Subcutaneous abdominal adipose tissue (tissue), 5 donors: ENCODE results near the gene C11orf21.

Source experiments
- H3K27ac ChIP-seq: one replicate; pipeline ENCODE4 v1.7.0; 2013; ENCODE audit warnings: low read depth, mild to moderate bottlenecking, inconsistent platforms, low read length, moderate library complexity
- H3K27me3 ChIP-seq, 5 donors: one replicate each; pipeline ENCODE4 v1.7.0; 2013; ENCODE audit warnings: low read length in 5 of 5, inconsistent platforms in 1 of 5; ENCODE audit not compliant: control insufficient read depth in 5 of 5, insufficient read depth in 4 of 5
- H3K36me3 ChIP-seq, 5 donors: one replicate each; pipeline ENCODE4 v1.7.0; 2013; ENCODE audit warnings: low read length in 5 of 5; ENCODE audit not compliant: control insufficient read depth in 5 of 5, insufficient read depth in 5 of 5
- H3K4me1 ChIP-seq, 5 donors: one replicate each; pipeline ENCODE4 v1.7.0; 2013; ENCODE audit warnings: low read length in 5 of 5, mild to moderate bottlenecking in 3 of 5, moderate library complexity in 1 of 5; ENCODE audit not compliant: control insufficient read depth in 5 of 5, insufficient read depth in 5 of 5
- H3K4me3 ChIP-seq, 5 donors: one replicate each; pipeline ENCODE4 v1.7.0; 2013; ENCODE audit warnings: low read length in 5 of 5, low read depth in 1 of 5
- H3K9ac ChIP-seq, 5 donors: one replicate each; pipeline ENCODE4 v1.7.0; 2013; ENCODE audit warnings: low read length in 5 of 5, mild to moderate bottlenecking in 4 of 5, moderate library complexity in 3 of 5
- H3K9me3 ChIP-seq, 5 donors: one replicate each; pipeline ENCODE4 v1.7.0; 2013; ENCODE audit warnings: low read length in 5 of 5; ENCODE audit not compliant: control insufficient read depth in 5 of 5
- donor health status: healthy.
- donor health status: healthy.
- donor health status: healthy.
- donor health status: healthy.
- donor health status: healthy.

The C11orf21 gene

GRCh38 chr11:2303627-2304505, 2.1 kb upstream of the C11orf21 start:
- Histone ChIP-seq H3K36me3 (no peaks in the 10 kb centered on the region), H3K27ac (no peak overlapping the region), H3K4me3 (no peak overlapping the region), H3K4me1 (peaks cover 8 to 48% (median 37%) of the 10 kb centered on the region in 5 donors), H3K9ac (peak overlapping the region in 1 of 5 donors; percentile 19), H3K27me3 (peaks cover 0 to 8% (median 0%) of the 10 kb centered on the region in 5 donors), H3K9me3 (no peaks in the 10 kb centered on the region)

DNA sequence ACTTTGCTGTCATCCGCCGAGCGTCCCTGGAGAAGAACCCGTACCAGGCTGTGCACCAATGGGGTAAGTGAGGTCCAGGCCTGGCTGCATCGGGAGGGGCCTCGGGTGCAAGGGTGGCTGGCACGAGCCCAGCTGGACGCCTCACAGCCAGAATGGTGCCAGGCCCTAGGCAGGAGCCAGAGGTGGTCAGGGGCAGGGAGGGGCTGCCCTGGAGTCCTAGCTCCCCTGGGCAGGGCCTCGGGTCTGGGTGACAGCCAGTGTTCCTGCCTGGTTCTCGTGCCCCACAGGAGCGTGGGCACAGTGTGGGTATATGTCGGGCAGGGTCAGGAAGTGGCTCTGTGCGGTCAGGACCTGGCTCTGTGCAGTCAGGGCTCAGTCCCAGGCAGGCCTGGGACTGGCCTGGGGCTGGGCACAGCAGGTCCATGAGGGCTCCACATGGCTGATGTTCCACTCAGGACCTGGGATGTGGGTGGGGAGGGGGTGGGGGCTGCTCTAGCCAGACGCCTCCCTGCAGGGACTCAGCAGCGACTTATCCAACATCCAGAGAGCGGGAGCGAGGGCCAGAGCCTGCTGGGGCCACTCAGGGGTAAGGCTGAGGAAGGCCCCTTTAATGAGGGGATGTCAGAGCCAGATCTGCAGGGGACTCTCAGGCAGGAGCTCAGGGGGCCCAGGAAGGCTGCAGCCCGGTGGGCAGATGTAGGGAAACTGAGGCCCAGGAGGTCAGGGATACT, 1.3 kb upstream of the C11orf21 start:
- Histone ChIP-seq H3K27me3 (peaks cover 0 to 8% (median 2%) of the 10 kb centered on the region in 5 donors), H3K4me1 (peaks cover 8 to 48% (median 37%) of the 10 kb centered on the region in 5 donors), H3K27ac (no peak overlapping the region), H3K9me3 (no peaks in the 10 kb centered on the region), H3K9ac (peak overlapping the region in 2 of 5 donors; percentile 19 to 28), H3K4me3 (peak overlapping the region in 2 of 5 donors; percentile 18 to 21), H3K36me3 (no peaks in the 10 kb centered on the region)

GRCh38 chr11:2302306-2302895, 683 bp upstream of the C11orf21 start:
- Histone ChIP-seq H3K27ac (no peak overlapping the region), H3K4me3 (peak overlapping the region in 2 of 5 donors; percentile 18 to 21)

GRCh38 chr11:2300936-2301630, 635 bp downstream of the C11orf21 start:
- Histone ChIP-seq H3K9me3 (no peaks in the 10 kb centered on the region), H3K27ac (no peak overlapping the region), H3K4me1 (peaks cover 6 to 33% (median 22%) of the 10 kb centered on the region in 5 donors), H3K36me3 (no peaks in the 10 kb centered on the region), H3K4me3 (peak overlapping the region in 1 of 5 donors; percentile 22), H3K9ac (peak overlapping the region in 1 of 5 donors; percentile 39), H3K27me3 (peaks cover 0 to 8% (median 2%) of the 10 kb centered on the region in 5 donors)

More at GRCh38 chr11:2302306-2302895, 683 bp upstream of the C11orf21 start:
- Histone ChIP-seq H3K27me3 (peaks cover 0 to 8% (median 2%) of the 10 kb centered on the region in 5 donors), H3K4me1 (peaks cover 8 to 44% (median 34%) of the 10 kb centered on the region in 5 donors), H3K9ac (peak overlapping the region in 2 of 5 donors; percentile 19 to 28), H3K9me3 (no peaks in the 10 kb centered on the region), H3K36me3 (no peaks in the 10 kb centered on the region)

- Histone ChIP-seq H3K27me3 (peaks cover 0 to 8% (median 2%) of the 10 kb centered on the region in 5 donors), H3K4me3 (no peak overlapping the region)
These were observed 1.3 kb downstream of the C11orf21 start for GRCh38 chr11:2300290-2300935.

DNA sequence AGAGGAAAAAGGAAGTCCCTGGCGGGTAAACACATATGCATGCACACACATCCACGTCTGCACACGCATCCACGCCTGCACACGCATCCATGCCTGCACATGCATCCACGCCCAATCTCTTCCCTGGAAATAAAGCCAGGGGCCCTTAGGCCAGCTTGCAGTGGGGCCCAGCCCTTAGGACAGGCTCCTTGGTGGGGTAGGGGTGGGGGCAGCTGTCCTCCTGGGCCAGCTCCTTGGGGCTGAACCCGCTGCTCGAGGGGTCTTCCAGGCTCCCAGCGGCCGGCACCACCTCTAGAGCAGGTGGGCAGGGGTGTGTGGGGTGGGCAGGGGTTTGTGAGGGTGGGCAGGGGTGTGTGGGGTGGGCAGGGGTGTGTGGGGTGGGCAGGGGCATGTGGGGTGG, 1.9 kb downstream of the C11orf21 start:
- Histone ChIP-seq H3K27ac (no peak overlapping the region), H3K9me3 (no peaks in the 10 kb centered on the region), H3K9ac (no peak overlapping the region), H3K36me3 (no peaks in the 10 kb centered on the region), H3K4me3 (no peak overlapping the region), H3K27me3 (peaks cover 0 to 8% (median 2%) of the 10 kb centered on the region in 5 donors), H3K4me1 (peaks cover 0 to 20% (median 9%) of the 10 kb centered on the region in 5 donors)

More at GRCh38 chr11:2300290-2300935, 1.3 kb downstream of the C11orf21 start:
- no peak overlapping the region for H3K27ac ChIP-seq
- no peaks in the 10 kb centered on the region for H3K9me3 ChIP-seq
- no peak overlapping the region for H3K9ac ChIP-seq
- H3K36me3 ChIP-seq = no peaks in the 10 kb centered on the region
- H3K4me1 ChIP-seq = peaks cover under 1 to 26% (median 15%) of the 10 kb centered on the region in 5 donors

DNA sequence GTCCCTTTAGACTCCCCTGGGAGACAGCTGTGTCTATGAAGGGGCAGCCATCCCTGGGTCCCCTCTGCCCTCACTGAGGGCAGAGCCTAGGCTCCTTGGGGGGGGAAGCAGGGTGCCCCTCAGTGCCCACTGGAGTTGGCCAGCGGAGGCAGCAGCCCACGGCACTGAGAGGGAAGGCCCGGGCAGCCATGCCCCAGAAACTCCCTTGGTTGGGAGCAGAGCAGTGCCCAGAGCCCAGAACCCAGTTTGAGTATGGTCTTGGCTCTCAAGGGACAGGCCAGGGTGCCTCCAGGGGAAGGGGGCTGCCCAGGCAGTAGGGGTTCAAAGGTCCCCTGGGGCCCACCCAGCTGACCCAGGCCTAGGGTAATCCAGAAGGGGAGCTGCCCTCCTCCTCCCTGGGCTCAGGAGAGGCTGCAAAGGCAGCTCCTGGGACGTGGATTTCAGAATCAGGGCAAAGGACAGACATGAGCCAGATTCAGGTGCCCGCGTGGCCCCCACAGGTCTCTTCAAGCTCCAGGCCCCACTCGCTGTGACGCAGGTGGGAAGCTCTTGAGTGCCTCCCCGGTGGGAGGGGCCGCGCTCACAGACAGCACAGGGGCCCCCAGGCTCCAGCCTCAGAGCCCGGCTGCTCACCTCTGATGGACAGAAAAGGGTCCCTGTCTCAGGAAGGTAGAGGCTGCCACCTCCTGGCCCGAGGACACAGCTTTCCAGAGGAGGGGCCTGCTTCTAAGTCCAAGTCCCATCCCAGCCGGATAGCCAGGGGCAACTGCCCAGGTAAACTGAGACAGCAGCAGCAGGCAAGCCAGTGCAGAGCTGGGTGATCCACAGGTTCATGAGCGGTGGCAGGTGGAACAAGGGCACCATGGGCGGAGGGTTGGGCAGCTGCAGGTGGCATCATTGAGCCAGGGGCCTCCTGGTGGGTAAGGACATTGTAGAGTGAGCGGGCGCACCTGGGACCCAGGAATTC, 2.6 kb downstream of the C11orf21 start:
- Histone ChIP-seq H3K9me3 (no peaks in the 10 kb centered on the region), H3K4me1 (peaks cover 0 to 20% (median 9%) of the 10 kb centered on the region in 5 donors), H3K27ac (no peak overlapping the region), H3K9ac (no peak overlapping the region), H3K36me3 (no peaks in the 10 kb centered on the region), H3K27me3 (peaks cover 0 to 8% (median 2%) of the 10 kb centered on the region in 5 donors), H3K4me3 (no peak overlapping the region)

GRCh38 chr11:2298131-2298794, 3.5 kb downstream of the C11orf21 start:
- Histone ChIP-seq H3K27me3 (peaks cover 0 to 8% (median 2%) of the 10 kb centered on the region in 5 donors), H3K9ac (no peak overlapping the region), H3K4me3 (no peak overlapping the region), H3K27ac (no peak overlapping the region), H3K36me3 (no peaks in the 10 kb centered on the region), H3K9me3 (no peaks in the 10 kb centered on the region), H3K4me1 (peaks cover 0 to 17% (median 9%) of the 10 kb centered on the region in 5 donors)
